ENCODE measurements around the gene AK2. TPM values are rescaled to one million over a fixed set of nuclear protein-coding genes. Genes with fewer than 3 reads are reported as not detected.
A peak's percentile ranks its signal among the peaks of the same experiment; 100 is the strongest.

The AK2 gene
- total RNA-seq, 1 experiment from 2014 or later, result 263 TPM

- no peak for DNase-seq (ENCODE audit: low read depth)
Measured at GRCh38 chr1:33022650-33023200, 14.0 kb downstream of the AK2 start.

- DNase-seq (ENCODE audit: low read depth), result no peak
Measured at GRCh38 chr1:33021567-33022431, 14.9 kb downstream of the AK2 start.

GRCh38 chr1:33018112-33018511 lies 18.6 kb downstream of the AK2 start:
- DNase-seq (ENCODE audit: low read depth), result no peak

GRCh38 chr1:33017175-33017574 lies 19.5 kb downstream of the AK2 start:
- DNase-seq (ENCODE audit: low read depth), result no peak

GRCh38 chr1:33015216-33015615 lies 21.5 kb downstream of the AK2 start:
- no peak for DNase-seq (ENCODE audit: low read depth)

- no peak for DNase-seq (ENCODE audit: low read depth)
Measured at GRCh38 chr1:33014464-33015163, 22.1 kb downstream of the AK2 start.

GRCh38 chr1:33013791-33014190 lies 22.9 kb downstream of the AK2 start:
- DNase-seq (ENCODE audit: low read depth), result no peak

GRCh38 chr1:33012165-33012564 lies 24.5 kb downstream of the AK2 start:
- DNase-seq (ENCODE audit: low read depth), result no peak

- DNase-seq (ENCODE audit: low read depth), result no peak
Measured at GRCh38 chr1:33010932-33011731, 25.6 kb downstream of the AK2 start.

- DNase-seq (ENCODE audit: low read depth), result no peak
Measured at GRCh38 chr1:33009561-33009960, 27.1 kb downstream of the AK2 start.

- no peak for DNase-seq (ENCODE audit: low read depth)
Measured at GRCh38 chr1:33008051-33008914, 28.4 kb downstream of the AK2 start.

- DNase-seq (ENCODE audit: low read depth), result peak; percentile 89
Measured at GRCh38 chr1:33007190-33008050, 29.3 kb downstream of the AK2 start.

GRCh38 chr1:33005838-33006421 lies 30.8 kb downstream of the AK2 start:
- no peak for DNase-seq (ENCODE audit: low read depth)

- peak; percentile 43 for DNase-seq (ENCODE audit: low read depth)
Measured at GRCh38 chr1:33005117-33005837, 31.4 kb downstream of the AK2 start.

GRCh38 chr1:33004613-33005012 lies 32.1 kb downstream of the AK2 start:
- peak; percentile 14 for DNase-seq (ENCODE audit: low read depth)

- no peak for DNase-seq (ENCODE audit: low read depth)
Measured at GRCh38 chr1:33003657-33004056, 33.0 kb downstream of the AK2 start.

- DNase-seq (ENCODE audit: low read depth), result no peak
Measured at GRCh38 chr1:33002006-33002405, 34.7 kb downstream of the AK2 start.

- no peak for DNase-seq (ENCODE audit: low read depth)
Measured at GRCh38 chr1:33001282-33001681, 35.4 kb downstream of the AK2 start.

GRCh38 chr1:33000427-33001026 lies 36.2 kb downstream of the AK2 start:
- no peak for DNase-seq (ENCODE audit: low read depth)
